GM12878 (cell line): Measurements from ENCODE around the gene RGS6.

Source experiments
- ATF2 ChIP-seq: IDR thresholded peaks from 2 replicates; pipeline ENCODE4 v1.6.1; 2012; ENCODE audit warnings: low read length, inconsistent platforms
- ESRRA ChIP-seq: IDR thresholded peaks from 2 replicates; pipeline ENCODE4 v1.6.1; 2012; ENCODE audit warnings: mild to moderate bottlenecking, low read length, improper control_type of control experiment
- HDAC6 ChIP-seq: fragments of 200-600 bp; sonication (generic); IDR thresholded peaks from one replicate; pipeline ENCODE4 v1.8.0; 2017; ENCODE audit warnings: antibody characterized with exemption; ENCODE audit not compliant: unreplicated experiment
- SIN3A ChIP-seq: IDR thresholded peaks from 2 replicates; pipeline ENCODE4 v1.6.1; 2012; ENCODE audit warnings: low read depth, low read length, improper control_type of control experiment
- TAF1 ChIP-seq: IDR thresholded peaks from 2 replicates; pipeline ENCODE4 v1.6.1; 2011; ENCODE audit warnings: mild to moderate bottlenecking, low read depth, low read length, borderline replicate concordance
- USF2 ChIP-seq: IDR thresholded peaks from 2 replicates; pipeline ENCODE4 v1.6.1; 2011; ENCODE audit warnings: low read depth, low read length, improper control_type of control experiment, borderline replicate concordance
- ZNF274 ChIP-seq: IDR thresholded peaks from one replicate; pipeline ENCODE4 v1.8.0; 2011; ENCODE audit not compliant: insufficient read length, insufficient read depth

DNA sequence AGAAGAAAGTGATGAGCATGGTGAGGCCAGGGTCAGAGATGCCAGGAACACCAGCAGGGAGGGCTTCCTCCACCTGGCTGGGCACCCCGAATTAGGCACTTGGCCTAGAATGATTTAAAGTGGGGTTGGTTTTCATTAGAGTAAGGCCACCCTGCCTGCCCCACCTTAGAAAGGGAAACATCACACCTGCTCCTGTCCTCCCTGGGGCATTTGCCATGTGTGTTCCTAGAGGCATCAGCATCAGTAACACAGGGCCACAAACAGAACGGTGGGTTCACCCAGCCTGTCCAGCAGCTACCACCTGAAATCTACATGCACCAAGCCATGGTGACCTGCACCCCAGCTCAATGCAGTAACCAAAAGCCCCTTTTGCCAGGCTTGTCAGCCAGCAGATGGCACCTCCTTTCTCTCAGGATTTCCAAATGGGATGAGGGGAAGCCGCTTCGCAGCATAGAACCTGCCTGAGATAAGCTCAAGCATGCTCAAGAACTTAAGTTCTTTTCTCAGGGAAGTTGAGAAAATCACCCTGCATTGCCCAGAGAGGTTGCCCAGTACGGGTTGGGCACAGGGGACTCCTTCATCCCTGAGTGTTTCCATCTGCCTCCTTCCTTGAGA lies 622.9 kb downstream of the RGS6 start:
- no peak for TF ChIP-seq SIN3A
- no peak for TF ChIP-seq USF2
- TF ChIP-seq TAF1: no peak
- TF ChIP-seq ATF2: no peak
- no peak for TF ChIP-seq ESRRA
- TF ChIP-seq HDAC6: no peak
- no peak for TF ChIP-seq ZNF274
